Renal pelvis (tissue), 4 donors: ENCODE measurements around the gene NUBP2. TPM values are rescaled to one million over a fixed set of nuclear protein-coding genes. Genes with fewer than 3 reads are reported as not detected.

Source experiments
- DNase-seq: peaks from one replicate; pipeline ENCODE4 v3.0.0-alpha.2; 2013
- polyA plus RNA-seq, 3 donors: library from polyadenylated mRNA; unstranded; fragments of 120-200 nt; gene quantifications; one replicate each; pipeline ENCODE4 v1.2.1, GENCODE V29; 2013; ENCODE audit not compliant: insufficient read length in 3 of 3

NUBP2 gene
- polyA plus RNA-seq, 3 donors: 48.7 to 61.4 (median 60.8) TPM

- no peak for DNase-seq
Measured at GRCh38 chr16:1749152-1750117, 33.3 kb upstream of the NUBP2 start.

GRCh38 chr16:1751946-1752345 lies 30.8 kb upstream of the NUBP2 start:
- DNase-seq: no peak

GRCh38 chr16:1752853-1753252 lies 29.9 kb upstream of the NUBP2 start:
- no peak for DNase-seq

GRCh38 chr16:1754204-1754603 lies 28.6 kb upstream of the NUBP2 start:
- DNase-seq: no peak

GRCh38 chr16:1757714-1758461 lies 24.9 kb upstream of the NUBP2 start:
- DNase-seq: no peak

GRCh38 chr16:1758923-1759322 lies 23.8 kb upstream of the NUBP2 start:
- no peak for DNase-seq

GRCh38 chr16:1759511-1759910 lies 23.2 kb upstream of the NUBP2 start:
- DNase-seq: no peak

- no peak for DNase-seq
Measured at GRCh38 chr16:1760911-1761310, 21.8 kb upstream of the NUBP2 start.

- no peak for DNase-seq
Measured at GRCh38 chr16:1761751-1762150, 21.0 kb upstream of the NUBP2 start.

GRCh38 chr16:1762196-1762878 lies 20.4 kb upstream of the NUBP2 start:
- DNase-seq: no peak

- DNase-seq: no peak
Measured at GRCh38 chr16:1762879-1763520, 19.8 kb upstream of the NUBP2 start.

GRCh38 chr16:1763521-1764511 lies 18.9 kb upstream of the NUBP2 start:
- no peak for DNase-seq

- no peak for DNase-seq
Measured at GRCh38 chr16:1764971-1765370, 17.8 kb upstream of the NUBP2 start.

- DNase-seq: no peak
Measured at GRCh38 chr16:1765826-1766225, 16.9 kb upstream of the NUBP2 start.

- no peak for DNase-seq
Measured at GRCh38 chr16:1766231-1766630, 16.5 kb upstream of the NUBP2 start.

GRCh38 chr16:1766701-1767100 lies 16.1 kb upstream of the NUBP2 start:
- no peak for DNase-seq

- DNase-seq: no peak
Measured at GRCh38 chr16:1767116-1767994, 15.4 kb upstream of the NUBP2 start.

- DNase-seq: no peak
Measured at GRCh38 chr16:1768061-1768766, 14.5 kb upstream of the NUBP2 start.
